NOMO-1 treated with DMSO at 0.1 percent for 48 hours (cell line): ENCODE data around the gene ATP6V0A1.
"Not testable (repeated sequence)": the region's sequence is repeated elsewhere in the genome, so short reads cannot be mapped to it uniquely, and the experiment has no call there.

Experiments
- DNase-seq: peaks from one replicate; lab custom pipeline; 2025; ENCODE audit not compliant: unreplicated experiment; lab: John Stamatoyannopoulos, UW

ATP6V0A1 gene

GRCh38 chr17:42436391-42436790 is 22.3 kb upstream of the ATP6V0A1 start:
- no peak for DNase-seq

- DNase-seq, result no peak
These were observed 19.8 kb upstream of the ATP6V0A1 start for GRCh38 chr17:42438600-42439567.

- DNase-seq, result no peak
These were observed 17.1 kb upstream of the ATP6V0A1 start for GRCh38 chr17:42441371-42442195.

- no peak for DNase-seq
These were observed 16.5 kb upstream of the ATP6V0A1 start for GRCh38 chr17:42442196-42442565.

- DNase-seq, result not testable (repeated sequence)
These were observed 9.5 kb upstream of the ATP6V0A1 start for GRCh38 chr17:42449176-42449575.

- not testable (repeated sequence) for DNase-seq
These were observed 8.8 kb upstream of the ATP6V0A1 start for GRCh38 chr17:42449838-42450237.

- not testable (repeated sequence) for DNase-seq
These were observed 7.4 kb upstream of the ATP6V0A1 start for GRCh38 chr17:42451270-42451669.

- peak; percentile 98 for DNase-seq
These were observed 5.2 kb upstream of the ATP6V0A1 start for GRCh38 chr17:42453439-42453838.

- not testable (repeated sequence) for DNase-seq
These were observed 3.7 kb upstream of the ATP6V0A1 start for GRCh38 chr17:42454987-42455386.

- peak; percentile 93 for DNase-seq
These were observed 2.2 kb upstream of the ATP6V0A1 start for GRCh38 chr17:42456223-42457106.

GRCh38 chr17:42457107-42457792 is 1.4 kb upstream of the ATP6V0A1 start:
- peak; percentile 52 for DNase-seq

GRCh38 chr17:42459256-42459800 is 650 bp downstream of the ATP6V0A1 start:
- DNase-seq, result peak; percentile 24

GRCh38 chr17:42459801-42460281 is 1.2 kb downstream of the ATP6V0A1 start:
- DNase-seq, result peak; percentile 91

- DNase-seq, result no peak
These were observed 1.7 kb downstream of the ATP6V0A1 start for GRCh38 chr17:42460371-42460770.

GRCh38 chr17:42463976-42464400 is 5.3 kb downstream of the ATP6V0A1 start:
- DNase-seq, result no peak

GRCh38 chr17:42467889-42468288 is 9.2 kb downstream of the ATP6V0A1 start:
- DNase-seq, result no peak

GRCh38 chr17:42472709-42473521 is 14.2 kb downstream of the ATP6V0A1 start:
- peak; percentile 67 for DNase-seq

- DNase-seq, result no peak
These were observed 15.6 kb downstream of the ATP6V0A1 start for GRCh38 chr17:42474276-42474675.

- DNase-seq, result peak; percentile 77
These were observed 16.4 kb downstream of the ATP6V0A1 start for GRCh38 chr17:42475121-42475520.
